Heart left ventricle (tissue), 13 donors: ENCODE results near the gene SLC9A5.

Experiments used
- POLR2A ChIP-seq, 2 donors: fragments of 450-650 bp; IDR thresholded peaks; one replicate each; pipeline ENCODE4 v1.6.1; 2017; ENCODE audit warnings: antibody characterized with exemption in 2 of 2, mild to moderate bottlenecking in 2 of 2, moderate library complexity in 2 of 2
- TF ChIP-seq, protein P1 (sequence below), 12 donors: fragments of 200-600 bp; sonication (generic) in 4 of 12; IDR thresholded peaks; one replicate each; pipeline versions ENCODE4 v1.5.0 to v1.8.0; 2018 to 2022; ENCODE audit warnings: antibody characterized with exemption in 12 of 12, mild to moderate bottlenecking in 5 of 12
- donor health status: ischemic (EF 13 %, LVEDD 7.1; RV severe dilation, severe dysfunction).
- donor health status: DM: no; HTN: yes; CAD: no.
- donor health status: DM: no; HTN: no; CAD: no.
- donor health status: ischemic (EF 25% LVEDD 6.9; RV normal size, moderate dysfunction).
- donor health status: ischemic (EF 25% LVEDD 5.7; RV mildly dilated, moderate dysfunction).
- donor health status: ischemic (EF 35%, LVEDD 5.7; RV mildly dilated, moderate dysfunction).
- donor health status: nonischemic (EF 11% LVEDD 7.7; RV severe dilation, severe dysfunction).
- donor health status: DM: yes; HTN: yes; CAD: no.
- donor health status: PGD.
- donor health status: ischemic (EF 29% LVEDD 5.4; RV normal size, mild dysfunction).
- donor health status: nonischemic (EF 23%, LVEDD 6.1; RV moderate dilation, normal function).

DNA sequence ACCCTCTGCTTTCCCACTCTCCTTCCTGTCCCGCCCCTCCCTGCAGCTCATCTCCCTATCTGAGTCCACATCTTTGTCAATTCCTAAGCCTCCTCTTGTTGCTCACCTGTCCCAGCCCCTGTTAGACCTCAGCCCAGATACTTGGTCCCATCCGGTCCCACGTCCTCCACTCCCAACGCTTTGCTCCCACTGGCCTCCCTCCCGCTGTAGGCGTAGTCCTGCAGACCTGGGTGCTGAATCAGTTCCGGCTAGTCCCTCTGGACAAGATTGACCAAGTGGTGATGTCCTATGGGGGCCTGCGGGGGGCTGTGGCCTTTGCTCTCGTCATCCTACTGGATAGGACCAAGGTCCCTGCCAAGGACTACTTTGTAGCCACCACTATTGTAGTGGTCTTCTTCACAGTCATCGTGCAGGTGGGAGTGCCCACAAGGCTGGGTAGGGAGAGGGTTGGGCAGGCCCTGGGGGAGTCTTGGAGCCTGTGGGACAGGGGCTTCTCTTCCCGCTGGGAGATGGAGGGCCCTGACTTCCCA, 8.0 kb downstream of the SLC9A5 start:
- TF ChIP-seq, protein P1, sequence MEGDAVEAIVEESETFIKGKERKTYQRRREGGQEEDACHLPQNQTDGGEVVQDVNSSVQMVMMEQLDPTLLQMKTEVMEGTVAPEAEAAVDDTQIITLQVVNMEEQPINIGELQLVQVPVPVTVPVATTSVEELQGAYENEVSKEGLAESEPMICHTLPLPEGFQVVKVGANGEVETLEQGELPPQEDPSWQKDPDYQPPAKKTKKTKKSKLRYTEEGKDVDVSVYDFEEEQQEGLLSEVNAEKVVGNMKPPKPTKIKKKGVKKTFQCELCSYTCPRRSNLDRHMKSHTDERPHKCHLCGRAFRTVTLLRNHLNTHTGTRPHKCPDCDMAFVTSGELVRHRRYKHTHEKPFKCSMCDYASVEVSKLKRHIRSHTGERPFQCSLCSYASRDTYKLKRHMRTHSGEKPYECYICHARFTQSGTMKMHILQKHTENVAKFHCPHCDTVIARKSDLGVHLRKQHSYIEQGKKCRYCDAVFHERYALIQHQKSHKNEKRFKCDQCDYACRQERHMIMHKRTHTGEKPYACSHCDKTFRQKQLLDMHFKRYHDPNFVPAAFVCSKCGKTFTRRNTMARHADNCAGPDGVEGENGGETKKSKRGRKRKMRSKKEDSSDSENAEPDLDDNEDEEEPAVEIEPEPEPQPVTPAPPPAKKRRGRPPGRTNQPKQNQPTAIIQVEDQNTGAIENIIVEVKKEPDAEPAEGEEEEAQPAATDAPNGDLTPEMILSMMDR (IDR thresholded peaks at IDR 0.05), result no peak
- no peak for TF ChIP-seq POLR2A (IDR thresholded peaks at IDR 0.05)
